ENCODE results near the gene PTCSC3.

DNA sequence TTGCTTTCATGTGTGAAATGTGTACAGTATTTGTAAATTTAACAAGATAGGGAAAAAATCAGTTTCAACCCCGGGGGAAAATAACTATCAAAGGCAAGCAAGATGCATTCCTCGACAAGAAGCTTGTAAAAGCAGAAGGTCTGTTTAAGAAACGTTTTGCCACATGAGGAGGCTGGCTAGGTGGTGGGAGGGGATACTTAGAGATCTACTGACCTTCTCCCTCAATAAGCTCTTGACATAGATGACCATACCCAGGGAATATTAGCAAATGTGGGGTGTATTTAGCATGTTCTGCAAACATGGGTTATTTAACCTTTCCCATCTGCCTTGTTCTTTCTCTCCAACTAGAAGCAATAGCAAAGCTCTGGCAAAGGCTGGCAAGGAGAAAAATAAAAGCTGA is 4.9 kb downstream of the PTCSC3 start:
- no peak for TF ChIP-seq POLR2AphosphoS5 (IDR thresholded peaks at IDR 0.05)
- TF ChIP-seq CTCF (IDR thresholded peaks at IDR 0.05), result no peak
- no peak for TF ChIP-seq POLR2A (IDR thresholded peaks at IDR 0.05)

Data from gastroesophageal sphincter (tissue), 3 donors.